Cardiac fibroblast (primary cell): ENCODE measurements around the gene FLT3LG.
A peak's percentile ranks its signal among the peaks of the same experiment; 100 is the strongest.

ENCODE experiments used
- DNase-seq, 2 donors: peaks; one replicate each; pipeline versions ENCODE4 v3.0.0 to v3.0.0-alpha.2; 2010; ENCODE audit warnings: low read depth in 2 of 2
- H3K4me3 ChIP-seq, 2 donors: replicated peaks in 1 of 2; 1 replicate in 1 of 2; 2 replicates in 1 of 2; pipeline ENCODE4 v1.5.1; 2011; ENCODE audit warnings: low read depth in 2 of 2, low read length in 2 of 2, mild to moderate bottlenecking in 2 of 2, moderate library complexity in 1 of 2
- TF ChIP-seq, protein P1 (sequence below): IDR thresholded peaks from one replicate; pipeline ENCODE4 v1.5.1; 2011; ENCODE audit warnings: low read depth, mild to moderate bottlenecking, low read length, inconsistent platforms

FLT3LG gene

DNA sequence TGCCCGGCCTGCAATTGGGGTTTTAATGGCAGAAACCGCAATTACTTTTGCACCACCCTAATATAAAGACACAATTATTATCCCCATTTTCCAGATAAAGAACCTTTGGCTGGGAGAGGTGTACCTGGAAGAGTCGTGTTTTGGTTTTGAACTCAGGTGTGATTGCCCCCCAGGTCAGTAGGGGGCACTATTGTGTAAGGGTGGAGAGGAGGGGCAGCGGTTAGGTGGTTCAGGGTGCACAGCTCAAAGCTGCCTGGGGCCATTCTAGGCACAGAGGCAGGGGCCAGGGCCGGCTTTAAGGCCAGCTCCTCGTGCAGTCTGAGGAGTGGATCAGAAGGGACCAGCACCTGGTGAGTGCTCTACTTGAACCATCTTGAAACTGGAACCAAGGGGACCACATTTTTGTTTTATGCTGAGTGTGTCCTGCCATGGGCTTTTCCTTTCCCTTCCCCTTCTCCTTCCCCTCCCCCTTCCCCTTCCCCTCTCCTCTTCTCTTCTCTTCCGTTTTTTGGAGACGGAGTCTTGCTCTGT, 32.6 kb downstream of the FLT3LG start:
- H3K4me3 ChIP-seq, result no peak overlapping the region
- TF ChIP-seq, protein P1, sequence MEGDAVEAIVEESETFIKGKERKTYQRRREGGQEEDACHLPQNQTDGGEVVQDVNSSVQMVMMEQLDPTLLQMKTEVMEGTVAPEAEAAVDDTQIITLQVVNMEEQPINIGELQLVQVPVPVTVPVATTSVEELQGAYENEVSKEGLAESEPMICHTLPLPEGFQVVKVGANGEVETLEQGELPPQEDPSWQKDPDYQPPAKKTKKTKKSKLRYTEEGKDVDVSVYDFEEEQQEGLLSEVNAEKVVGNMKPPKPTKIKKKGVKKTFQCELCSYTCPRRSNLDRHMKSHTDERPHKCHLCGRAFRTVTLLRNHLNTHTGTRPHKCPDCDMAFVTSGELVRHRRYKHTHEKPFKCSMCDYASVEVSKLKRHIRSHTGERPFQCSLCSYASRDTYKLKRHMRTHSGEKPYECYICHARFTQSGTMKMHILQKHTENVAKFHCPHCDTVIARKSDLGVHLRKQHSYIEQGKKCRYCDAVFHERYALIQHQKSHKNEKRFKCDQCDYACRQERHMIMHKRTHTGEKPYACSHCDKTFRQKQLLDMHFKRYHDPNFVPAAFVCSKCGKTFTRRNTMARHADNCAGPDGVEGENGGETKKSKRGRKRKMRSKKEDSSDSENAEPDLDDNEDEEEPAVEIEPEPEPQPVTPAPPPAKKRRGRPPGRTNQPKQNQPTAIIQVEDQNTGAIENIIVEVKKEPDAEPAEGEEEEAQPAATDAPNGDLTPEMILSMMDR, result peak; percentile 82
- DNase-seq, result peak; percentile 62 to 68

DNA sequence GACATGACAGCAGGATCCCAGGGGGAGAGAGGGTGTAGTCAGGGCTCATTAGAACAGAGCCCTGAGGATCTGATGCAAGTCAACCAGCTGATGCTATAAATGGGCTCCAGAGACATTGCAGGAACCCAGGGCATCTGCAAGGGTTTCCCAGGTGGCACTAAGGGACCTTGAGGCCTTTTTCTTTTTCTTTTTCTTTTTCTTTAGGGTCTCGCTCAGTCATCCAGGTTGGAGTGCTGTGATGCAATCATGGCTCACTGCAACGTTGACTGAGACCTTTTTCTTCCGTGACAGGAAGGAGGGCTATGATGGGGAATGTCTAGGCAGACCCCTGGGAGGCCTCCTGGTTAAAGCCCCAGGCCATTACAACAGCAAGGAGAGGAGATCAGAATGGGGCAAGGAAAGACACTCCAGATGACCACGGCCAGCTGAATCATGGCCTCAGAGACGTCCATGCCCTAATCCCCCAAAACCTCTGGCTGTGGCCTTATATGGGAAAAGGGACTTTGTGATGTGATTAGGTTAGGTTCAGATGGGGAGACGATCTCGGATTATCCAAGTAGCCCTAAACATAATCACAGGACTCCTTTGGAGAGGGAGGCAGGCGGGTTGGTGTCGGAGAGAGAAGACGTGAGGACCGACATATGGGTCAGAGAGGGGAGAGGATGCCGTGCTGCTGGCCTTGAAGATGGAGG, 33.9 kb downstream of the FLT3LG start:
- no peak for DNase-seq
- H3K4me3 ChIP-seq, result no peak overlapping the region
- TF ChIP-seq, protein P1, result no peak

DNA sequence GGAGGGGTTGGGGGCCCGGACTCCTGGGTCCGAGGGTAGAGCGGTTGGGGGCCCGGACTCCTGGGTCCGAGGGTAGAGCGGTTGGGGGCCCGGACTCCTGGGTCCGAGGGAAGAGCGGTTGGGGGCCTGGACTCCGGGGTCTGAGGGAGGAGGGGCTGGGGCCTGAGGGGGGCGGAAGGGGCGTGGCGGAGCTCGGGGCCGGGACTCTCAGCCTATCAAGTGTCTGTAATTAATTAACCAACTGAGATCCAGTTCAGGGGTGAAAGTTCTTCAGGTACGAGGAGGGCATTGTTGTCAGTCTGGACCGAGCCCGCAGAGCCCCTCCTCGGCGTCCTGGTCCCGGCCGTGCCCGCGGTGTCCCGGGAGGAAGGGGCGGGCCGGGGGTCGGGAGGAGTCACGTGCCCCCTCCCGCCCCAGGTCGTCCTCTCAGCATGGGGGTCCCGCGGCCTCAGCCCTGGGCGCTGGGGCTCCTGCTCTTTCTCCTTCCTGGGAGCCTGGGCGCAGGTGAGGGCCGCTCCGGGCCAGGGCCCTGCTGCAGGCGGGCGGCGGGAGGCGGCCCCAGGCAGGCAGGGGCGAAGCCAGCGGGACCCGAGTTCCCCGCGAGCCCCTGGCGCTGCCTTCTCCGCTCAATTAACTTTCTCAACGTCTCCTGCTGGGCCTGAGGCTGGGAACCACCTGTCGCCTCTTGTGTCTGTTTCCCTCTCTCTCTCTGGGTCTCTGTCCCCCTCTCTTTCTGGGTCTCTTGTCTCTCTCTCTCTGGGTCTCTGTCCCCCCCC, 39.1 kb downstream of the FLT3LG start:
- peak in 1 of 2 donors; percentile 57 for DNase-seq
- H3K4me3 ChIP-seq, result peak overlapping the region; percentile 54 to 63
- TF ChIP-seq, protein P1, result no peak

DNA sequence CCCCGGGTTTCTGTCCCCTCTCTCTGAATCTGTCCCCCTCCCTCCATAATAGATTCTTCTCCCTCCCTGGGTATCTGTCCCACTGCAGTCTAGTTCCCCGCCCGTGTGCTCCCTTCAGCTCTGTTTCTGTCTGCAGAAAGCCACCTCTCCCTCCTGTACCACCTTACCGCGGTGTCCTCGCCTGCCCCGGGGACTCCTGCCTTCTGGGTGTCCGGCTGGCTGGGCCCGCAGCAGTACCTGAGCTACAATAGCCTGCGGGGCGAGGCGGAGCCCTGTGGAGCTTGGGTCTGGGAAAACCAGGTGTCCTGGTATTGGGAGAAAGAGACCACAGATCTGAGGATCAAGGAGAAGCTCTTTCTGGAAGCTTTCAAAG, 39.7 kb downstream of the FLT3LG start:
- no peak for DNase-seq
- peak overlapping the region in 1 of 2 donors; percentile 63 for H3K4me3 ChIP-seq
- TF ChIP-seq, protein P1, result no peak

DNA sequence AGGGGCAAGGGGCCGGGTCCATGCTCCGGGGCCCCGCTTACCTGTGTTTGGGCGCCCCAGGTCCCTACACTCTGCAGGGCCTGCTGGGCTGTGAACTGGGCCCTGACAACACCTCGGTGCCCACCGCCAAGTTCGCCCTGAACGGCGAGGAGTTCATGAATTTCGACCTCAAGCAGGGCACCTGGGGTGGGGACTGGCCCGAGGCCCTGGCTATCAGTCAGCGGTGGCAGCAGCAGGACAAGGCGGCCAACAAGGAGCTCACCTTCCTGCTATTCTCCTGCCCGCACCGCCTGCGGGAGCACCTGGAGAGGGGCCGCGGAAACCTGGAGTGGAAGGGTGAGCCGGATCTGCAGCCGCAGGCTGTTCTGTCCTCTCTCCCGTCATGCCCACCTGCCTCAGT, 40.1 kb downstream of the FLT3LG start:
- DNase-seq, result no peak
- H3K4me3 ChIP-seq, result peak overlapping the region in 1 of 2 donors; percentile 63
- TF ChIP-seq, protein P1, result no peak

DNA sequence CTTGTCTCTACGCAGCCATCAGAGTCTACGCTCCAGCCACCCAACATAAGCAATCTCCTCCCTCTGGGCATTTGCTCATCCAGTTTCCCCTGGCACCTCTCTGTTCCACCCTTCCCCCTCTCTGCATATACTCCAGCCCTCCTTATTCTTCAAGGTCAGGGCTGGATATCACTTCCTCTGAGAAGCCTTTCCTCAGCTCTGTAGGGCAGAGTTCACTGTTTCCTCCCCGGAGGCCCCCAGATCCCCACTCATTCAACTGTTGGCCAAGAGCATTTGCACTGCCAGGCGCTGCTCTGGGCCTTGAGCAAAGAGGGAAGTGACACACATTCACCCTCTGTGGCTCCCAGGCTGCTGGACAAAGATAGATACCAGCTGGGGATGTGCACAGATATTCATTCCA, 41.8 kb downstream of the FLT3LG start:
- no peak overlapping the region for H3K4me3 ChIP-seq
- DNase-seq, result peak; percentile 43 to 80
- TF ChIP-seq, protein P1, result no peak
